IMR-90 (cell line): ENCODE measurements around the gene INPP5A. TPM values are rescaled to one million over a fixed set of nuclear protein-coding genes. Genes with fewer than 3 reads are reported as not detected.

Experiments used
- ATAC-seq: fragments of 200-7000 bp; cut with Tn5 transposase; 2 replicates; pipeline ENCODE4 v1.9.1; 2020; ENCODE audit warnings: low read depth, mild to moderate bottlenecking, moderate library complexity
- BruUV-seq: library from RNA; stranded (reverse); fragments of 400-500 nt; replicated peaks from 2 replicates; lab custom pipeline; 2021; lab: Mats Ljungman, UMichigan
- CTCF ChIA-PET: fragments of 300-600 bp; formaldehyde crosslinking; extraction: SDS; loops from one replicate; lab custom pipeline; 2021; ENCODE audit warnings: antibody characterized with exemption; lab: Yijun Ruan, JAX
- POLR2A ChIA-PET: fragments of 300-600 bp; sonication (Branson Sonifier 250); formaldehyde crosslinking; loops from one replicate; lab custom pipeline; 2022; ENCODE audit warnings: antibody characterized with exemption; ENCODE audit not compliant: unreplicated experiment; lab: Charles Lee
- DNase-seq: peaks from one replicate; pipeline ENCODE4 v3.0.0; 2013
- H2AFZ ChIP-seq: replicated peaks from 2 replicates; pipeline ENCODE3; 2013; ENCODE audit warnings: low read length, mild to moderate bottlenecking; ENCODE audit not compliant: poor library complexity
- H2AK5ac ChIP-seq: 2 replicates; pipeline ENCODE4 v1.6.1; 2013; ENCODE audit warnings: low read depth, low read length, inconsistent platforms
- H2AK9ac ChIP-seq: replicated peaks from 2 replicates; pipeline ENCODE3; 2013; ENCODE audit warnings: mild to moderate bottlenecking, low read depth, low read length, moderate library complexity; ENCODE audit not compliant: poor library complexity
- H2BK120ac ChIP-seq: 2 replicates; pipeline ENCODE4 v1.6.1; 2013; ENCODE audit warnings: low read depth, low read length, inconsistent platforms
- H2BK15ac ChIP-seq: 3 replicates; pipeline ENCODE4 v1.6.1; 2013; ENCODE audit warnings: low read depth, low read length, inconsistent platforms
- H2BK20ac ChIP-seq: 2 replicates; pipeline ENCODE4 v1.6.1; 2013; ENCODE audit warnings: low read depth, mild to moderate bottlenecking, inconsistent platforms, low read length, moderate library complexity
- H2BK5ac ChIP-seq: 2 replicates; pipeline ENCODE4 v1.6.1; 2013; ENCODE audit warnings: mild to moderate bottlenecking, low read depth, low read length, inconsistent platforms; ENCODE audit not compliant: poor library complexity, severe bottlenecking
- H3K14ac ChIP-seq: replicated peaks from 2 replicates; pipeline ENCODE4 v1.6.1; 2013; ENCODE audit warnings: low read depth, low read length, inconsistent platforms
- H3K18ac ChIP-seq: 2 replicates; pipeline ENCODE4 v1.6.1; 2013; ENCODE audit warnings: low read depth, low read length, control low read depth
- H3K23ac ChIP-seq: 2 replicates; pipeline ENCODE4 v1.6.1; 2013; ENCODE audit warnings: low read depth, low read length, inconsistent platforms
- H3K27ac ChIP-seq: 2 replicates; pipeline ENCODE4 v1.5.1; 2013; ENCODE audit warnings: mild to moderate bottlenecking, control low read depth, low read length; ENCODE audit not compliant: insufficient read depth
- H3K27me3 ChIP-seq: 2 replicates; pipeline ENCODE4 v1.6.1; 2013; ENCODE audit warnings: low read length; ENCODE audit not compliant: control insufficient read depth, insufficient read depth
- H3K36me3 ChIP-seq: 2 replicates; pipeline ENCODE4 v1.6.1; 2013; ENCODE audit warnings: low read length, mixed read lengths; ENCODE audit not compliant: control insufficient read depth, insufficient read depth
- H3K4ac ChIP-seq: 2 replicates; pipeline ENCODE4 v1.6.1; 2013; ENCODE audit warnings: low read depth, low read length, inconsistent platforms
- H3K4me1 ChIP-seq: 2 replicates; pipeline ENCODE4 v1.6.1; 2013; ENCODE audit warnings: low read length, mixed read lengths; ENCODE audit not compliant: control insufficient read depth, insufficient read depth
- H3K4me2 ChIP-seq: 2 replicates; pipeline ENCODE4 v1.6.1; 2013; ENCODE audit warnings: low read depth, mild to moderate bottlenecking, control low read depth, low read length, moderate library complexity
- H3K4me3 ChIP-seq: 2 replicates; pipeline ENCODE4 v1.5.1; 2013; ENCODE audit warnings: low read depth, mild to moderate bottlenecking, control low read depth, low read length, moderate library complexity; ENCODE audit not compliant: insufficient read depth
- H3K56ac ChIP-seq: 2 replicates; pipeline ENCODE4 v1.6.1; 2013; ENCODE audit warnings: low read length, inconsistent platforms; ENCODE audit not compliant: insufficient read depth; ENCODE audit errors: extremely low read depth
- H3K79me1 ChIP-seq, 2 experiments: 2 replicates each; pipeline ENCODE4 v1.6.1; 2013; ENCODE audit warnings: low read length in 2 of 2, inconsistent platforms in 1 of 2, low read depth in 1 of 2
- H3K9ac ChIP-seq: 2 replicates; pipeline ENCODE4 v1.6.1; 2013; ENCODE audit warnings: low read depth, low read length, control low read depth
- H3K9me1 ChIP-seq: 2 replicates; pipeline ENCODE4 v1.6.1; 2013; ENCODE audit warnings: low read length, inconsistent platforms; ENCODE audit not compliant: insufficient read depth
- H3K9me3 ChIP-seq: 2 replicates; pipeline ENCODE4 v1.6.1; 2013; ENCODE audit warnings: low read length; ENCODE audit not compliant: control insufficient read depth, insufficient read depth
- H4K20me1 ChIP-seq: 2 replicates; pipeline ENCODE4 v1.6.1; 2013; ENCODE audit warnings: low read length, inconsistent platforms; ENCODE audit not compliant: insufficient read depth
- H4K5ac ChIP-seq: 2 replicates; pipeline ENCODE4 v1.6.1; 2013; ENCODE audit warnings: mild to moderate bottlenecking, low read depth, low read length, control low read depth
- H4K8ac ChIP-seq, 2 experiments: 2 replicates each; pipeline ENCODE4 v1.6.1; 2013; ENCODE audit warnings: low read depth in 2 of 2, low read length in 2 of 2, control low read depth in 1 of 2, inconsistent platforms in 1 of 2
- H4K91ac ChIP-seq: 2 replicates; pipeline ENCODE4 v1.6.1; 2013; ENCODE audit warnings: low read depth, low read length, inconsistent platforms; ENCODE audit not compliant: insufficient read depth
- BHLHE40 ChIP-seq: fragments of 150-350 bp; IDR thresholded peaks from 2 replicates; pipeline ENCODE4 v1.6.1; 2016; ENCODE audit warnings: mild to moderate bottlenecking, low read depth, low read length
- CHD1 ChIP-seq: IDR thresholded peaks from 2 replicates; pipeline ENCODE4 v1.6.1; 2012; ENCODE audit warnings: low read depth, low read length, improper control_type of control experiment
- FOS ChIP-seq: fragments of 150-350 bp; IDR thresholded peaks from 2 replicates; pipeline ENCODE4 v1.6.1; 2016; ENCODE audit warnings: low read depth, low read length
- MAFK ChIP-seq: IDR thresholded peaks from 2 replicates; pipeline ENCODE4 v1.6.1; 2012; ENCODE audit warnings: low read depth, low read length, improper control_type of control experiment
- MAZ ChIP-seq: IDR thresholded peaks from 2 replicates; pipeline ENCODE4 v1.6.1; 2012; ENCODE audit warnings: low read depth, mild to moderate bottlenecking, low read length, improper control_type of control experiment, moderate library complexity, borderline replicate concordance
- MXI1 ChIP-seq: IDR thresholded peaks from 2 replicates; pipeline ENCODE4 v1.6.1; 2012; ENCODE audit warnings: low read depth, mild to moderate bottlenecking, low read length, moderate library complexity, borderline replicate concordance
- NFE2L2 ChIP-seq: fragments of 150-350 bp; IDR thresholded peaks from 2 replicates; pipeline ENCODE4 v1.6.1; 2016; ENCODE audit warnings: low read depth, mild to moderate bottlenecking, low read length
- POLR2A ChIP-seq: IDR thresholded peaks from 2 replicates; pipeline ENCODE4 v1.6.1; 2012; ENCODE audit warnings: mild to moderate bottlenecking, low read depth, low read length
- RAD21 ChIP-seq: IDR thresholded peaks from 2 replicates; pipeline ENCODE4 v1.6.1; 2012; ENCODE audit warnings: low read length, improper control_type of control experiment
- RCOR1 ChIP-seq: IDR thresholded peaks from 2 replicates; pipeline ENCODE4 v1.6.1; 2012; ENCODE audit warnings: mild to moderate bottlenecking, low read length, improper control_type of control experiment; ENCODE audit not compliant: insufficient replicate concordance
- RFX5 ChIP-seq: IDR thresholded peaks from 2 replicates; pipeline ENCODE4 v1.8.0; 2012; ENCODE audit warnings: low read depth, mild to moderate bottlenecking, low read length, moderate library complexity
- SMC3 ChIP-seq: fragments of 150-350 bp; IDR thresholded peaks from 2 replicates; pipeline ENCODE4 v1.6.1; 2016; ENCODE audit warnings: low read depth, mild to moderate bottlenecking, antibody characterized with exemption, low read length, moderate library complexity
- WGBS, 2 experiments: methylation state at CpG; one replicate each; pipeline versions ENCODE4 v1.1.5 to v1.1.7; 2013; ENCODE audit warnings: missing lambda C conversion rate in 2 of 2; ENCODE audit not compliant: insufficient read length in 1 of 2; ENCODE audit errors: extremely low coverage in 2 of 2; 5-methylcytosine and 5-hydroxymethylcytosine counted together
- dilution Hi-C: fragments of 300-500 bp; cut with HindIII; formaldehyde crosslinking; loops from one replicate; pipeline ENCODE4 v1.14.3; 2018; ENCODE audit warnings: low sequenced_read_pairs; ENCODE audit not compliant: unreplicated experiment
- in situ Hi-C: fragments of 300-500 bp; cut with MboI; formaldehyde crosslinking; loops from 3 replicates; pipeline ENCODE4 v1.14.3; 2019; ENCODE audit warnings: low sequenced_read_pairs, inconsistent platforms, mixed read lengths
- intact Hi-C: fragments of 100-400 bp; cut with micrococcal nuclease; formaldehyde crosslinking; loops from 2 replicates; pipeline ENCODE4 v1.10.0; 2022
- polyA plus RNA-seq, 3 experiments: library from polyadenylated mRNA; depleted of rRNA; stranded (reverse); fragments of >200 nt; gene quantifications; 2 replicates each; pipeline ENCODE4 v1.2.3, GENCODE V29; 2012; ENCODE audit warnings: low replicate concordance in 1 of 3
- total RNA-seq: library from RNA; depleted of rRNA; stranded (reverse); fragments of >200 nt; gene quantifications from 2 replicates; pipeline ENCODE4 v1.2.3, GENCODE V29; 2012
- TF ChIP-seq, protein P1 (sequence below): fragments of 150-350 bp; IDR thresholded peaks from 2 replicates; pipeline ENCODE4 v1.6.1; 2017; ENCODE audit warnings: mild to moderate bottlenecking, antibody characterized with exemption, low read length, low read depth
- TF ChIP-seq, protein P2 (sequence below): fragments of 150-350 bp; IDR thresholded peaks from 2 replicates; pipeline ENCODE4 v1.6.1; 2016; ENCODE audit warnings: low read depth, mild to moderate bottlenecking, low read length, moderate library complexity, borderline replicate concordance
- TF ChIP-seq, protein P3 (sequence below): conservative IDR thresholded peaks from 2 replicates; pipeline ENCODE4 v1.5.1; 2012; ENCODE audit warnings: mild to moderate bottlenecking, low read depth, low read length, improper control_type of control experiment

The INPP5A gene
- total and polyA plus RNA-seq, 2 of the 4 experiments (the other 2 are of a cell fraction), result 21.4 to 36.7 TPM

DNA sequence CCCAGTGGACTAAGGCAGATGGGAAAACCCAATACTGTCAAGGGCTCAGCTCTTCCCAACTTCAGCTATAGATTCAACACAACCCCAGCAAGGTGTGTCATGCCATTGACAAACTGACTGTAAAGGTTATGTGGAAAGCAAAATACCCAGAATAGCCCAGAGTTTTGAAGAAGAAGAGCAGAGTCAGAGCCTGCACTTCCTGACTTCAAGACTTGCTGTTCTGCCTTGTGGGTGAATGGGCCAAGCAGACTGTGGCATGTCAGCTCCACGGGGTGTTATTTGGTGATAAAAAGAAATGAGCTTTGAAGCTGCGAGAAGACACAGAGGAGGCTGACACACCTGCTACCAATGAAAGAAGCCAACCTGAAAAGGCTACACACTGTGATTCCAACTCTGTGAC, 158.6 kb downstream of the INPP5A start:
- CTCF ChIA-PET, result no interaction called here
- dilution Hi-C loops, result no loop called here

More for the DNA sequence above, 158.6 kb downstream of the INPP5A start:
- no TSS peak for BruUV-seq
- no CpG with 5 or more reads among the region's 2 CpGs for WGBS, 2 experiments
- Histone ChIP-seq H3K4me3 (no peak overlapping the region), H3K9me3 (no peaks in the 10 kb centered on the region), H2BK120ac (no peak overlapping the region), H3K14ac (no peak overlapping the region), H4K5ac (no peak overlapping the region), H2BK5ac (no peak overlapping the region), H3K9ac (no peak overlapping the region), H3K27ac (no peak overlapping the region), H3K4me2 (no peak overlapping the region), H4K91ac (no peak overlapping the region), H4K8ac (no peak overlapping the region), H2BK20ac (no peak overlapping the region), H3K9me1 (no peaks in the 10 kb centered on the region), H3K4ac (no peak overlapping the region), H3K36me3 (peaks cover 13% of the 10 kb centered on the region), H3K79me1 (peaks cover 0 to 7% of the 10 kb centered on the region in 2 experiments; a peak in 2 of 4 replicates), H3K27me3 (no peaks in the 10 kb centered on the region), H4K20me1 (no peaks in the 10 kb centered on the region), H2AFZ (no peak overlapping the region), H2BK15ac (no peak overlapping the region), H3K23ac (no peak overlapping the region), H3K18ac (no peak overlapping the region), H2AK9ac (no peak overlapping the region), H3K56ac (no peak overlapping the region), H3K4me1 (peaks cover 13% of the 10 kb centered on the region), H2AK5ac (no peak overlapping the region)
- no peak for TF ChIP-seq RAD21
- no peak for TF ChIP-seq MAZ
- TF ChIP-seq, protein P1, sequence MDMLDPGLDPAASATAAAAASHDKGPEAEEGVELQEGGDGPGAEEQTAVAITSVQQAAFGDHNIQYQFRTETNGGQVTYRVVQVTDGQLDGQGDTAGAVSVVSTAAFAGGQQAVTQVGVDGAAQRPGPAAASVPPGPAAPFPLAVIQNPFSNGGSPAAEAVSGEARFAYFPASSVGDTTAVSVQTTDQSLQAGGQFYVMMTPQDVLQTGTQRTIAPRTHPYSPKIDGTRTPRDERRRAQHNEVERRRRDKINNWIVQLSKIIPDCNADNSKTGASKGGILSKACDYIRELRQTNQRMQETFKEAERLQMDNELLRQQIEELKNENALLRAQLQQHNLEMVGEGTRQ, result no peak
- TF ChIP-seq, protein P2, sequence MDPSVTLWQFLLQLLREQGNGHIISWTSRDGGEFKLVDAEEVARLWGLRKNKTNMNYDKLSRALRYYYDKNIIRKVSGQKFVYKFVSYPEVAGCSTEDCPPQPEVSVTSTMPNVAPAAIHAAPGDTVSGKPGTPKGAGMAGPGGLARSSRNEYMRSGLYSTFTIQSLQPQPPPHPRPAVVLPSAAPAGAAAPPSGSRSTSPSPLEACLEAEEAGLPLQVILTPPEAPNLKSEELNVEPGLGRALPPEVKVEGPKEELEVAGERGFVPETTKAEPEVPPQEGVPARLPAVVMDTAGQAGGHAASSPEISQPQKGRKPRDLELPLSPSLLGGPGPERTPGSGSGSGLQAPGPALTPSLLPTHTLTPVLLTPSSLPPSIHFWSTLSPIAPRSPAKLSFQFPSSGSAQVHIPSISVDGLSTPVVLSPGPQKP, result no peak
- no peak for TF ChIP-seq MAFK
- TF ChIP-seq BHLHE40, result no peak
- TF ChIP-seq NFE2L2, result no peak
- TF ChIP-seq SMC3, result no peak
- no peak for TF ChIP-seq CHD1
- TF ChIP-seq POLR2A, result no peak
- no peak for TF ChIP-seq MXI1
- TF ChIP-seq RFX5, result no peak
- TF ChIP-seq, protein P3, sequence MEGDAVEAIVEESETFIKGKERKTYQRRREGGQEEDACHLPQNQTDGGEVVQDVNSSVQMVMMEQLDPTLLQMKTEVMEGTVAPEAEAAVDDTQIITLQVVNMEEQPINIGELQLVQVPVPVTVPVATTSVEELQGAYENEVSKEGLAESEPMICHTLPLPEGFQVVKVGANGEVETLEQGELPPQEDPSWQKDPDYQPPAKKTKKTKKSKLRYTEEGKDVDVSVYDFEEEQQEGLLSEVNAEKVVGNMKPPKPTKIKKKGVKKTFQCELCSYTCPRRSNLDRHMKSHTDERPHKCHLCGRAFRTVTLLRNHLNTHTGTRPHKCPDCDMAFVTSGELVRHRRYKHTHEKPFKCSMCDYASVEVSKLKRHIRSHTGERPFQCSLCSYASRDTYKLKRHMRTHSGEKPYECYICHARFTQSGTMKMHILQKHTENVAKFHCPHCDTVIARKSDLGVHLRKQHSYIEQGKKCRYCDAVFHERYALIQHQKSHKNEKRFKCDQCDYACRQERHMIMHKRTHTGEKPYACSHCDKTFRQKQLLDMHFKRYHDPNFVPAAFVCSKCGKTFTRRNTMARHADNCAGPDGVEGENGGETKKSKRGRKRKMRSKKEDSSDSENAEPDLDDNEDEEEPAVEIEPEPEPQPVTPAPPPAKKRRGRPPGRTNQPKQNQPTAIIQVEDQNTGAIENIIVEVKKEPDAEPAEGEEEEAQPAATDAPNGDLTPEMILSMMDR, result no peak
- no peak for TF ChIP-seq FOS
- TF ChIP-seq RCOR1, result no peak
- DNase-seq, result no peak
- POLR2A ChIA-PET, result no interaction called here
- no peak for ATAC-seq
- intact Hi-C loops, result no loop called here
- in situ Hi-C loops, result no loop called here
